Measurements from ENCODE around the gene CTDSPL.

GRCh38 chr3:37996785-37997301 is 135.2 kb downstream of the CTDSPL start:
- TF ChIP-seq YY1 (IDR thresholded peaks at IDR 0.05; ENCODE audit: low read depth) = no peak
- no peak for TF ChIP-seq TAF1 (IDR thresholded peaks at IDR 0.05; ENCODE audit: low read depth)
- TF ChIP-seq CREB1 (IDR thresholded peaks at IDR 0.05; ENCODE audit: low read depth) = no peak
- TF ChIP-seq ZBTB7A (IDR thresholded peaks at IDR 0.05; ENCODE audit: low read depth) = no peak
- TF ChIP-seq REST (IDR thresholded peaks at IDR 0.05; ENCODE audit: low read depth) = no peak
- no peak for TF ChIP-seq EP300 (IDR thresholded peaks at IDR 0.05; ENCODE audit: borderline replicate concordance)
- TF ChIP-seq RAD21 (IDR thresholded peaks at IDR 0.05; ENCODE audit: low read depth) = peak; percentile 67
- TF ChIP-seq CEBPB (IDR thresholded peaks at IDR 0.05) = no peak
- no peak for TF ChIP-seq EGR1 (IDR thresholded peaks at IDR 0.05)
